22Rv1 (cell line): ENCODE measurements around the gene LARP1.

Source experiments
- H3K27ac ChIP-seq: fragments of 450-650 bp; 2 replicates; pipeline ENCODE4 v1.5.1; 2017
- ZFX ChIP-seq: fragments of 450-650 bp; IDR thresholded peaks from 2 replicates; pipeline ENCODE4 v1.6.1; 2017; ENCODE audit warnings: antibody characterized with exemption, borderline replicate concordance
- TF ChIP-seq, protein P1 (sequence below): fragments of 450-650 bp; IDR thresholded peaks from 2 replicates; pipeline ENCODE4 v1.5.1; 2017; ENCODE audit warnings: mild to moderate bottlenecking

LARP1 gene

DNA sequence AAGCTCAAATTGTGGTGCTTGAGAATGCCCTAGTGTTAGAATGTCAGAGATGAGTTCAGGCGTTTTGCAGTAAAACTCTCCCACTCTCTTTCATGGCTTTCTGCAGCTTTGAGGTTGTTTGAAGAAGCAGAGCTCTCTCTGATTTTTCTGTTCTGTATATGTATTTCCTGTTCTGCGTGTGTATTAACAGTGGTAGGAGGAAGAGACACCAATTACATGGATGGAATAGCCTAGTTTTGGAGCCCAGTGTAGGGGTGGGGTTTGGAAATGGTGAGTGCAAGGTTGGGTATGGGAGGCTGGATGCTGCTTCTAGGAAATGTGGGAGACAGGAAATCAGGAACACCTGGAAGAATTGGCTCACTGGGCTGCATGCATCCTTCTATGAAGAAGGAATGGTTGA lies 12.4 kb downstream of the LARP1 start:
- no peak overlapping the region for H3K27ac ChIP-seq
- TF ChIP-seq, protein P1, sequence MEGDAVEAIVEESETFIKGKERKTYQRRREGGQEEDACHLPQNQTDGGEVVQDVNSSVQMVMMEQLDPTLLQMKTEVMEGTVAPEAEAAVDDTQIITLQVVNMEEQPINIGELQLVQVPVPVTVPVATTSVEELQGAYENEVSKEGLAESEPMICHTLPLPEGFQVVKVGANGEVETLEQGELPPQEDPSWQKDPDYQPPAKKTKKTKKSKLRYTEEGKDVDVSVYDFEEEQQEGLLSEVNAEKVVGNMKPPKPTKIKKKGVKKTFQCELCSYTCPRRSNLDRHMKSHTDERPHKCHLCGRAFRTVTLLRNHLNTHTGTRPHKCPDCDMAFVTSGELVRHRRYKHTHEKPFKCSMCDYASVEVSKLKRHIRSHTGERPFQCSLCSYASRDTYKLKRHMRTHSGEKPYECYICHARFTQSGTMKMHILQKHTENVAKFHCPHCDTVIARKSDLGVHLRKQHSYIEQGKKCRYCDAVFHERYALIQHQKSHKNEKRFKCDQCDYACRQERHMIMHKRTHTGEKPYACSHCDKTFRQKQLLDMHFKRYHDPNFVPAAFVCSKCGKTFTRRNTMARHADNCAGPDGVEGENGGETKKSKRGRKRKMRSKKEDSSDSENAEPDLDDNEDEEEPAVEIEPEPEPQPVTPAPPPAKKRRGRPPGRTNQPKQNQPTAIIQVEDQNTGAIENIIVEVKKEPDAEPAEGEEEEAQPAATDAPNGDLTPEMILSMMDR, result no peak
- no peak for TF ChIP-seq ZFX

DNA sequence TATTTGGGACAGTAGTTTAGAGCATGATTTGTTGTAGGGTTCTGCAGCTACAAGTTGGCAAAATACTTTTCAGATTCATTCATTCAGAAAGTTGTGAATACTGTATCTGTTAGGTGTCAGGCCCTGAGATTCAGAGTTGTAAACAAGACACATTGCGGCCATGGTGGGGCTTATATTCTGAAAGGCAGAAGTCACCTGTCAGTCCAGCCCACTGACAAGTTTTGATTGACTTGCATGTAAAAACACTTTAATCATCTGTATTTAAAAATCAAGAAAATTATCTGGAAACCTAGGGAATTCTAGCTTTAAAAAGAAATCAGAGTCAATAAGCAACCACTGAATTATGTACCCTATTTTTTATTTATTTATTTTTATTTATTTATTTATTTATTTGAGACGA lies 13.0 kb downstream of the LARP1 start:
- H3K27ac ChIP-seq, result no peak overlapping the region
- TF ChIP-seq ZFX, result no peak
- TF ChIP-seq, protein P1, result no peak

DNA sequence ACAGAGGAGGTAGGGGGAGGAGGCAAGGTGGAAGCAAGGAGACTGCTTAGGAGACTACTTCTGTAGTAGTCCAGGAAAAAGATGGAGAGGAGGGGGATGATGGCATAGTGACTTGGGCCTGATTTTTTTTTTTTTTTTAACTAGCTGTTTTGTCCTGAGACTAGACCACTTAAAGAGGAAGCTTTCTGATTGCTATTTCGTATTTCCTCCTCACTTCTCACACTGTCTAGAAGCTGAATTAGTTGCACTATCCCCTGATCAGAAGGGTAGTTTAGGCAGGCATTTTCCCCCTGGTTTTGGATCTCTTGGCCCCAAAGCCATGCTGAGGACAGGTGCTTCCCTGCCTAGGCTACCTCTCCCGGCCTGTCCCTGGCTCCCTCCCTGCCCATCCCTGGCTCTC lies 14.9 kb downstream of the LARP1 start:
- TF ChIP-seq ZFX, result no peak
- H3K27ac ChIP-seq, result no peak overlapping the region

DNA sequence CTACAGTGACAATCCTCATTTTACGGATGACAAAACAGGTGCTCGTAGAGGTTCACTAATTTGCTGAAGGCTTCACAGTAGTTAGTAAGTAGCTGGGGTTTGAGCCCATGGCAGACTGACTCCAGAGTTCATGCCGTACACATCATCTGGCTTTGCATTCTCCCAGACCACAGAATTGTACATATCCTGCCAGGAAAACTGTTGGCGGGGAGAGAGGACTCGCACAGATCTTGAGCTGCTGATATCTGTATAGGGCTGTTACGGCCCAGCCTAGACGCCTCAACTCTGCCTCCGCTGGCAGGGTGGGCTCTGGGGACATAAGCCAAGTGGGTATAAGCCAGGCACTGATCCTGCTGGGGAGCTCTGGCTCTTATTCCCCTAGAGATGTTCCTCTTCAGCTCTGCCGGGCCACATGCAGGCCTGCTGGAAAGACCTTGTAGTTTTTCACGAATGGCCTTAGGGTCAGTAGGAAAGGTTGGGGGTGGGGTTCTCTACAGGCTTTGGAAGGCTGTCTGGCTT lies 16.3 kb downstream of the LARP1 start:
- no peak overlapping the region for H3K27ac ChIP-seq
- TF ChIP-seq, protein P1, result no peak
- no peak for TF ChIP-seq ZFX

DNA sequence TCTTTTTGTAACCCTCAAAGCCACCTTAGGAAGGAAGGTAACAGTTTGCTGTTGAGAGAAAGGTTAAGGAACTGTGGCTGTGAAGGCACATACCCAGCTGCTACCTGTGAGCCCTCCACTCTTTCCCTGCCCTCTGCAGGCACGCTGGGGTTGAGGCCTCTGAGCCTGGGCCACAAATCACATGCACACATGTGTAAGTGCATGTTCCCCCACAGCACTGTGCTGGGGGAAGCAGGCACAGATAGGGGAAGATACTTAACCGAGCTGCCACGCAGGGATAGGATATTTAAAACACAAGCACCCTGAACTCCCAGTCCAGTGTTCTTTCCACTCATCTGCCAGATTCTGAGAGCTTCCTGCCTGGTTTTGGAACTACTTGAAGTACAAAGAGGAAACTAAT lies 18.1 kb downstream of the LARP1 start:
- TF ChIP-seq, protein P1, result no peak
- TF ChIP-seq ZFX, result no peak
- no peak overlapping the region for H3K27ac ChIP-seq

DNA sequence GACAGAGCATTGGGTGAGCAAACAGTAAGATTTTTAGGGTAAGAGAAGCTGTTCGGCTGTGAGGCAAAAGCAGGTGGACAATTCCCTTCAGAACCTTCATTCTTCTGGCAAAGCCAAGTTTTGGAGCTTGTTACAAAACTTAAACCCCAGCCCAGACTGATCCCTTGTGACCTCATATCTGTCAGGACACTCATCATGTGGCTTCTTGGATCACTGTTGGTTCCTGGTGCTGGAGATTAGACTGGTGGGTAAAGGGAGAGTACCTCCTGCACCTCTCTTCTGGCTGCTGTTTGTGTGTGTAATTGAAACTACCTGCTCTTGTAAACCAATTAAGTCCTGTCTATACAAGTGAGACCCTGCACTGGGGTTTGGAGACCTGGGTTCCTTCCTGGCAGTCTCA lies 21.0 kb downstream of the LARP1 start:
- no peak overlapping the region for H3K27ac ChIP-seq
- TF ChIP-seq, protein P1, result no peak
- TF ChIP-seq ZFX, result no peak

DNA sequence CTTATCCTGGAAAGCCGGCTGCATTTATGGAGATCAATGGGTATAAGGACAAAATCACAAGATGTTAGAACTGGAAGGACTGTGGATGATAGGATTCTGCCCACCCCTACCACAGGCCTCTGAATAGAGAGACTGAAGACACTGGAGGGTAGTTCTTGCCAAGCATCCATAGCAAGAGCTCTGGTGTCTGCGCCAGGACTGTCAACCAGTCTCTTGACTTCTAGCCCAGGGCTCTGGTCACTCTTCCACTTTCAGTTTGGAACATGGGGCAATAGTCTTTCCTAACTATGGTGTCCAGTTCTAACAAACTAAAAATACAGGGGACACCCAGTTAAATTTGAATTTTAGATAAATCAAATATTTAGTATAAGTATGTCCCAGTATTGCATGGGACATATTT lies 23.4 kb downstream of the LARP1 start:
- TF ChIP-seq ZFX, result no peak
- TF ChIP-seq, protein P1, result no peak
- H3K27ac ChIP-seq, result no peak overlapping the region

DNA sequence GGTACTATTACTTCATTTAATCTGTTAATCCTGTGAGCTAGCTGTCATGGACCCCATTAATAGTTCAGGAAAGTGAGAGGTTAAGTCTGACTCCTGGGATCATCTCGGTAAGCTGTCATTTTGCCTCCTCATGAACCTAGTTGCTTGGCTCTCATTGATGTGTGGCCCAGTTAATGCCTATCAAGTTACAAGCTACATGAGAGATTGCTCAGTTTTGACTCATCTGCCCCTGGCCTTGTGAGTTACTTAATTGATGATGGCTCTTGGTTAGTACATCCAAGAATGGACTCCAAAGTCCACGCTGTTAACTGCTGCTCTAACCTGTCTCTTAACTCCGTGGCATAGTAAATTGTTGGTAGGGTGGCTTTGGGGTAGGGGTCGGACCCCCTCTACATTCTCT lies 23.9 kb downstream of the LARP1 start:
- no peak overlapping the region for H3K27ac ChIP-seq
- TF ChIP-seq ZFX, result no peak
- TF ChIP-seq, protein P1, result no peak
